Stimulated activated CD4-positive, alpha-beta T cell treated with anti-CD3 and anti-CD28 coated beads, TNF-alpha, amount 100 ng/mL, for 4 hours (primary cell): ENCODE data around the gene NIPSNAP2.
"Not testable (repeated sequence)": the region's sequence is repeated elsewhere in the genome, so short reads cannot be mapped to it uniquely, and the experiment has no call there.

ENCODE experiments used
- DNase-seq, 3 experiments: peaks; one replicate each; pipeline ENCODE4 v3.0.0-alpha.2; 2020; ENCODE audit warnings: low read depth in 3 of 3

Gene NIPSNAP2

GRCh38 chr7:56047446-56048116 lies 83.2 kb downstream of the NIPSNAP2 start:
- not testable (repeated sequence) for DNase-seq

GRCh38 chr7:56048245-56048644 lies 83.9 kb downstream of the NIPSNAP2 start:
- no peak for DNase-seq

GRCh38 chr7:56048763-56049162 lies 84.4 kb downstream of the NIPSNAP2 start:
- not testable (repeated sequence) for DNase-seq
